ENCODE data around the gene NMNAT2.

DNA sequence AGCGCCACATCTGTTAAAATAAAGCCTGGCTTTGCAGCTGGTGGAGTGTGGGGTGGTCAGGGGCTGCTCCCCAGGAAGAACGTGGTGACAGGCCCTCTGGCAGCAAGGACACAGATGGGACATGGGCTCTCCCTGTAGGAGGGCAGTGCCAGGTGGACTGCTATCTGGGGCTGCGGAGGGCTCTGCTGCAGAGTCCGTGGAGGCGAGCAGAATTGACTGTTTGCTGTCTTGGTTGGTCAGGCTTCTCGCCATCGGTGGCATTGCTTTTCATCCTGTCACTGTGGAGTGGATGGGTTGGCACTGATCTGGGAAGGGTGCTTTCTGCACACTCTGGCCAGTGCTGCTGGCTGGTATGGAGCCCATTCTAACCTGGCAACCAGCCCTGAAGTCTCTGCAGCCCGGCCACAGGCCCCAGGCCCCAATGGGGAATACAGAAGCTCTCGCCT lies 129.1 kb downstream of the NMNAT2 start:
- TF ChIP-seq, protein P1, sequence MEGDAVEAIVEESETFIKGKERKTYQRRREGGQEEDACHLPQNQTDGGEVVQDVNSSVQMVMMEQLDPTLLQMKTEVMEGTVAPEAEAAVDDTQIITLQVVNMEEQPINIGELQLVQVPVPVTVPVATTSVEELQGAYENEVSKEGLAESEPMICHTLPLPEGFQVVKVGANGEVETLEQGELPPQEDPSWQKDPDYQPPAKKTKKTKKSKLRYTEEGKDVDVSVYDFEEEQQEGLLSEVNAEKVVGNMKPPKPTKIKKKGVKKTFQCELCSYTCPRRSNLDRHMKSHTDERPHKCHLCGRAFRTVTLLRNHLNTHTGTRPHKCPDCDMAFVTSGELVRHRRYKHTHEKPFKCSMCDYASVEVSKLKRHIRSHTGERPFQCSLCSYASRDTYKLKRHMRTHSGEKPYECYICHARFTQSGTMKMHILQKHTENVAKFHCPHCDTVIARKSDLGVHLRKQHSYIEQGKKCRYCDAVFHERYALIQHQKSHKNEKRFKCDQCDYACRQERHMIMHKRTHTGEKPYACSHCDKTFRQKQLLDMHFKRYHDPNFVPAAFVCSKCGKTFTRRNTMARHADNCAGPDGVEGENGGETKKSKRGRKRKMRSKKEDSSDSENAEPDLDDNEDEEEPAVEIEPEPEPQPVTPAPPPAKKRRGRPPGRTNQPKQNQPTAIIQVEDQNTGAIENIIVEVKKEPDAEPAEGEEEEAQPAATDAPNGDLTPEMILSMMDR (IDR thresholded peaks at IDR 0.05), result no peak
- TF ChIP-seq EP300 (IDR thresholded peaks at IDR 0.05), result no peak

All from upper lobe of left lung (tissue), 4 donors.